Ureter (tissue), 1 donor: ENCODE measurements around the gene MYCN. TPM values are rescaled to one million over a fixed set of nuclear protein-coding genes. Genes with fewer than 3 reads are reported as not detected.
A peak's percentile ranks its signal among the peaks of the same experiment; 100 is the strongest.
"Not testable (repeated sequence)": the region's sequence is repeated elsewhere in the genome, so short reads cannot be mapped to it uniquely, and the experiment has no call there.

Experiments used
- DNase-seq: peaks from one replicate; pipeline ENCODE4 v3.0.0-alpha.2; 2020; ENCODE audit warnings: low spot score
- total RNA-seq: library from RNA; stranded (reverse); gene quantifications from one replicate; pipeline ENCODE4 v1.2.4, GENCODE V29; 2023
- donor health status: DM: yes; HTN: yes; CAD: no.

MYCN gene
- total RNA-seq, 1 donor from 2014 or later: 3.7 TPM

DNA sequence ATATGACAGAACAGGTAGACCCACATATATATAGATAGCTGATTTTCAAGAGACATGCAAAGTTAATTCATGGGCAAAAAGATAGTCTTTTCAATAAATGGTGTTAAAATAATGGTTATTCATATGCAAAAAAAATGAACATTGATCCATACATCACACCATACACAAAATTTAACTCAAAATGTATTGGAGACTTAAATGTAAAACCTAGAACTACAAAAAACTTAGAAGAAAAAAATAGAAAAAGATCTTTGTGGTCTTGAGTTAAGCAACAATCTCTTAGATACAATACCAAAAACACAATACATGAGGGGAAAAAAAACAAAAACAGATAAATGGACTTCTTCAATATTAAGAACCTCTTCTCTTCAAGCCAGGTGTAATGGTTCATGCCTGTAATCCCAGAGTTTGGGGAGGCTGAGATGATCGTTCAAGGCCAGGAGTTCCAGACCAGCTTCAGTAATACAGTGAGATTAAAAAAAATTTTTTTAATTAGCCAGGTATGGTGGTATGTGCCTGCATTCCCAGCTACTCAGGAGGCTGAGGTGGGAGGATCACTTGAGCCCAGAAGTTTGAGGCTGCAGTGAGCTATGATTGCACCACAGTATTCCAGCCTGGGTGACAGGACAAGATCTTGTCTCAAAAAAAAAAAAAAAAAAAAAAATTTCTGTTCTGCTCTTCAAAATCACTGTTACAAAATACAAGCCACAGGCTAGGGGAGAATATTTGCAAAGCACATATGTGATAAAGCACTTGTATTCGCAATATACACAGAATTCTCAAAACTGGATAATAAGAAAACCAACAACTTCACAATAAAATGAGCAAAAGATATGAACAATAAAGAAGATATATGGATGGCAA is 32.7 kb upstream of the MYCN start:
- no peak for DNase-seq

DNA sequence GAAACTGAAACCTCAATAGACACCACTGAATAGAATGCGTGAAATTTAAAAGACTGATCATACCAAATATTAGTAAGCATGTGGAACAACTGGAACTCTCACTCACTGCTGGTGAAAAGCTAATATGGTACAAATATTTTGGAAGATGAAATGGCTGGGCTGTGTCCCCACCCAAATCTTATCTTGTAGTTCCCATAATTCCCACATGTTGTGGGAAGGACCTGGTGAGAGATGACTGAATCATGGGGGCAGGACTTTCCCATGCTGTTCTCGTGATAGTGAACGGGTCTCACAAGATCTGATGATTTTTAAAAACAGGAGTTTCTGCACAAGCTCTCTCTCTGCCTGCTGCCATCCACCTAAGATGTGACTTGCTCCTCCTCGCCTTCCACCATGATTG is 32.0 kb upstream of the MYCN start:
- no peak for DNase-seq

DNA sequence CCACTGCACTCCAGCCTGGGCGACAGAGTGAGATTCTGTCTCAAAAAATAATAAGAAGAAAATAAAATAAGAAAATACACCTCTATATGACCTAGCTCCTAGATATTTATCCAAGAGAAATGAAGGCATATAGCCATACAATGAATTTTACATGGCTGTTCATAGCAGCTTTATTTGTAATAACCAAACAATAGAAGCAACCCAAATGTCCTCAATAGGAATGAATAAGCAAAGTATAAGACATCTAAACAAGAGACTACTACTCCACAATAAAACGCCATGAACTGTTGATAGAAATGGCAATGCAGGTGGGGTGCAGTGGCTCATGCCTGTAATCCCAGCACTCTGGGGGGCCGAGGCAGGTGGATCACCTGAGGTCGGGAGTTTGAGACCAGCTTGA is 31.2 kb upstream of the MYCN start:
- no peak for DNase-seq

DNA sequence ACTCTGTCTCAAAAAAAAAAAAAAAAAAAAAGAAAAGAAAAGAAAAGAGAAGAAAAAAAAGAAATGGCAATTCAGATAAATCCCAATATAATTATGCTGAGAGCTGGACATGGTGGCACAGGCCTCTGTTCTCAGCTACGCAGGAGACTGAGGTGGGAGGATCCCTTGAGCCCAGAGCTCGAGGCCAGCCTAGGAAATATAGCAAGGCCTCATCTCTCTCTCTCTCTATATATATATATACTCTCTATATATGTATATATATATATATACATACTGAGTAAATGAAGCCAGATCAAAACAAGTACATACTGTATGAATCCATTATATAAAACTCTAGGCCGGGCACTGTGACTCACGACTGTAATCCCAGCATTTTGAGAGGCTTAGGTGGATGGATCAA is 30.6 kb upstream of the MYCN start:
- no peak for DNase-seq

DNA sequence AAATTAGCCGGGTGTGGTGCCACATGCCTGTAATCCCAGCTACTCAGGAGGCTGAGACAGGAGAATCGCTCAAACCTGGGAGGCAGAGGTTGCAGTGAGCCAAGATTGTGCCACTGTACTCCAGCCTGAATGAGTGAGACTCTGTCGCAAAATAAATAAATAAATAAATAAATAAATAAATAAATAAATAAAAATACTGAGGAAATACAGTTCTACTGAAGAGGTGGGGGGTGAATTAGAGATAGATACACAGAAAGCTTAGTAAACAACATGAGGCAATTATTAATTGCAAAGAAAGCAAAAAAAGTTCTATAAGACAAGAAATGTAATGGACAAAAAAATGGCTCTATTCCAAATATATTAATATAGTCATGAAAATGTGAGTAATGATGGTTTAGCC is 29.1 kb upstream of the MYCN start:
- DNase-seq: not testable (repeated sequence)

DNA sequence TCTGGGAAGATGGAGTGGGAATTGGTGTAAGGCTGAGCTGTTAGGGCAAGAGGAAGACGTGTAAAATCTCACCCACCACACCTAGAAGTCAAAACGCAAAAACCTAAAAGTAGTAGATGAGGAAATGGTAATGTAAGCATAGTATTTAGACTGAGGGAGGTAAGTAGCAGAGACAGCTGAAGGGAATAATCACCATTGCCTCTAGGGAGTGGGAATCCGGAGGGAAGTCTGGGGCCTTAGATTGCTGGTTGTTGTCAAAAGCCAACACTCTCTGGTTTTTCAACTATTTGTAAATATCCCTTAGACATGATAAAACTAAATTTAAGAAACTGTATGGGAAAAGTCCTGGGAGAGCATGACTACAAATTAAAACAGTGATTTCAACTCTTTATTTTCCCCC is 28.7 kb upstream of the MYCN start:
- no peak for DNase-seq

DNA sequence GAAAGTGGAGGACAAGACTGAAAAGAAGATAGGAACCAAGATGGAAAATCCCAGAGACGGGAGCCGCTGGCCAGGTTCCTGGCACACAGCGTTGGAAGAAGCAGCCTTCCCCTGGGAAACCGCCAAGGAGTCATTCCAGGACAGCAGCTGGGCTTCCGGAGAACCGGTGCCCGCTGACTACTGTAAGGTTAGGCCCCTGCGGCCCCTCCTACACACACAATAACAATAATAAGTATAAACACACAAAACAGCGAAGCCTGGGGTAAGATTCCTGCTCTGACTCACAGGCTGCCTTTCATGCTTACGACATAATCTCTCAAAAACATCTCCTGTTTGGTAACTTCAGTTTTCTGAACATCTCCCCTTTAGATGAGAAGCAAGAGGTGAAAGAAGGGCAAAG is 28.1 kb upstream of the MYCN start:
- peak; percentile 65 for DNase-seq

DNA sequence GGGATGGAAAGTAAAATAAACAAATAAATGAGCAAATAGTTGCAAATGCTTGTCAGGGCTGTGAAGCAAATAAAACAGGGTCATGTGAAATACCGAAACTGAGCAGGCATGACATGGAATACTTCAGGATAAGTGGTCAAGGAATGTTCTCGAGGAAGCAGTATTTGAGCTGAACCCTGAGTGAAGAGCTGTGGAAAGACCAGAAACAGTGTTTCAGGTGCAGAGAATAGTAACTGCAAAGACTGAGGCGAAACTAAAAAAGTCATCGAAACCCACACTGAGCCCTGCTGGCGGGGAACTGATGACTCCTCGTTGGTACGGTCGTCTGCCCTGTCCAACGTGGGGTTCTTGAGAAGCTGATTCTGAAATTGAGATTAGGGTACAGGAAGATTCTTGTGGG is 27.2 kb upstream of the MYCN start:
- no peak for DNase-seq

DNA sequence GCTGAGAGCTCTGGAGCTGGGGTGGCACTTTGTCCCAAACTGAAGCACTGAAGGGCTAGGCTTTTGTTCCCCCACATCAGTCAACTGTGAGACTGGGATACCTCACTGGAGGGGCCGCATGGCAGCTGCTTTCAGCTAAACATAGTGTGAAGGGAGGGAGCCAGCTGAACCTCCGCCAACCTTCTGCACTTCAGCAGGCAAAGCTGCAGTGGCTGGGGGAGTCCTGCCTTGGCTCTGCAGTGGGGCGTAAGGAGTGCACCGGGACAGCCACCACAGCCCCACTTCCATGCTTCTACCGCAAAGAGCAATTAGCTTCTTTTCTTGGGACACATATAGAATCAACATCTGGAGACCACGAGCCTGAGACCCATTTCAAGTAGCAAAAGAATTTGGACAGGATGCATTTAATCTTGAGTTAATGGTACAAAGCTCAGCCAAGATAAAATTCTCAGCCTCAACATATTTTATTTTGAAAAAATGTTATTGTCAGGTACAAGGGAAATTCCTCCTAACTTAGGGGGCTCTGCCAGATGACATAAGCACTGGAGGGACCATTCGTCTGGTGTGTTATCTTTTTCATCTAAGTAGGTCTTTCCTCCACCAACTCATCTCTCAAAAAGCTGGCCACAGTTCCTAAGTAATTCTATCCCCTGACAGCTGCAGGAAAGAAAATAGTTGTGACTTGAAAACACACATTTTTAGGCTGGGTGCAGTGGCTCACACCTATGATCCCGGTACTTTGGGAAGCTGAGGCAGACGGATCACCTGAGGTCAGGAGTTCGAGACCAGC is 25.6 kb upstream of the MYCN start:
- no peak for DNase-seq

DNA sequence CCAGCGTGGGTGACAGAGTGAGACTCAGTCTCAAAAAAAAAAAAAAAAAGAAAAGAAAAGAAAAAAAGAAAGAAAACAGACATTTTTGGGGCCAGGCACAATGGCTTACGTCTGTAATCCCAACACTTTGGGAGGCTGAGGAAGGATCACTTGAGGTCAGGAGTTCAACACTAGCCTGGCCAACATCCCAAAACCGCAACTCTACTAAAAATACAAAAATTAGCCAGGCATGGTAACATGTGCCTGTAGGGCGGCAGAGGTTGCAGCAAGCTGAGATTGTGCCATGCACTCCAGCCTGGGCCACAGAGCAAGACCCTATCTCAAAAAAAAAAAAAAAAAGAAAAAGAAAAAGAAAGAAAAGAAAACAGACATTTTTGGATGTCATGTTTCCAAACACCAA is 24.8 kb upstream of the MYCN start:
- DNase-seq: not testable (repeated sequence)

DNA sequence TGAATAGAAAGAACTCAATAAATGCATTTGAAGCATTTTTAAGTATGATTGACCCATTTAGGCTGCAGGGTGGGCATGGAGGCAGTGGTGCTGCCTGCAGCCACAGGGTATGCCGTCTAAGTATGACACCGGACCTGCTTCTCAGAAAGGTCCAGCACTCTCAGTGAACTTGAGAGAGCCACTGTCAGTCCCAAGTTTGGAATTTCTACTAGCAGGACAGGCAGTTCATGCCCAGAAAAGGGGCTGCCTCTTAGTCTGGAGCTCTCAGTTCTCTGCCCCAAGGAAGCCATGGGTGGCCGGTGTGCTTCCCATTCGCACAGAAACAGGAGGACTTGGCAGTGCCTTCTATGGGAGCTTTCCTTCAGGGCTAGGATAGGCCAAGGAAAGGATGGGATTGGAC is 24.0 kb upstream of the MYCN start:
- no peak for DNase-seq

DNA sequence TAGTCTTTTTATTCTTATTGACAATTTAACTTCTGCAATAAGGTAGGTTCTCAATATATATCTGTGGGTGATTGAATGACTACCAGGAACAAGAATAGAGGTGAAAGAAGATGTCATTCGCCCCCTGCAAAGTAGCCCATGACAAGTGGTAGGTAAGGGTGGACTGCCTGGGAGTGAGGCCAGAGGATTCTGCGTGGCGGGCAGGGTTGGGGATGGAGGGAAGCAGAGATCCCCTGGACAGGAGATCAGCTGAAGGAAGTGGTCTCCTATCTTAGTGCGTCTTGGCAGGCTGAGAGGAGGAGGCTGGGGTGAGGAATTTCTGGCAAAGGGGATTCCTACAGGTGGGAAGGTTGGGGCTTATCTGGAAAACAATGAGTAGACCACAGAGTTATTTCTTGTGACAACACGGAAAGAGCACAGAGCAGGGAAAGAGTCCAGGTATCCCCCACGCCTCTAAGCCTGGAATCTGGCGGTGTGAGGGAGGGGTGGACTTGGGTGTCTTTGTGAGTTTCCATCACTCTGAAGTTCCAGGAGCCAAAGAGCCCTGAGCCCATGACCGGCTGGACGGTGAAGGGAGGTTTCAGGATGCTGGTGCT is 21.5 kb upstream of the MYCN start:
- DNase-seq: no peak

DNA sequence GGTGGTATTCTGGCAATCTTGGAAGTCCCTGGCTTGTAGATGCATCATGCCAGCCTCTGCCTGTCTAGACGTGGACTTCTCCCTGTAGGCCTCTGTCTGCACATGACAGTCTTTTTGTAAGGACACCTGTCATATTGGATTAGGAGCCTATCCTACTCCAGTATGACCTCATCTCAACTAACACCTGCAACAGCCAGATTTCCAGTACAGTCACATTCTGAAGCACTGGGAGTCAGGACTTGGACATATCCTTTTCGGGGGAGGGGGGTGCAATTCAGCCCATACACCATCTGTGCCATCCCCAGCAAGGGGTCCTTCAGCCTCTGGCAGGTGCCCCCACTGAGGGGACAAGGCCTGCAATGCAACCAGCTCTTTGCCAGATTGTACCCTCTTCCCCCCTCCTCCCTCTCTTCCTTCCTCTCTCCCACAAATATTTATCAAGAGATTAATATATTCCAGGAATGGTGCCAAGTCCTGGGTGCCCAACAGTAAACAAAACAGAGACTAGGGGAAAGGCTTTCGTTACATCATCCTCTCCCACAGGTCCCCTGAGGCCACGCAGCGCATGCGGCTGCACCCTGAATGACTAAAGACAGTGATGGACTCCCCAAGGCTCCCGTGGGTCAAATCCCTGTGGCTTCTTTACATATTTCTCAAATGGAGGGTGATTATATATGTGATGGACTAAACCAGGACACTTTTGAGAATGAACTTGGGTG is 20.5 kb upstream of the MYCN start:
- DNase-seq: no peak

DNA sequence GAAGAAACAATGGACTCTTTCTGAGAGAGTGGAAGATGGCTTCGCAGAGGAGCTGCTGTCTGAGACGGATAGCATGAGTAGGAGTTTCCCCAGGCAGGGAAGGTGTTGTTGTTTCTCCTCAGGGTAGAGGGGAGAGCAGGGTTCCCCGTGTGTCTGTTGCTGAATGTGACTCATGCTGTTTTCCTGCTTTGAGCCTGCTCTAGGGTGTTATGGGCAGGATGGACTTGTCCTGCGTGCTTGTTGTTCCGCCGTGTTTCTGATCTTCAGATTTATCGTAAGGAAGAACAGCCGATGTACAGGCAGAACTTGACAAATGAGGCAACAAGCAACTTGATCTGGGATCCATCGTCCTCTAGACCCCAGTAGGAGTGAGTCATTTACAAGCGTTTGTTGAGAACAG is 19.7 kb upstream of the MYCN start:
- no peak for DNase-seq

DNA sequence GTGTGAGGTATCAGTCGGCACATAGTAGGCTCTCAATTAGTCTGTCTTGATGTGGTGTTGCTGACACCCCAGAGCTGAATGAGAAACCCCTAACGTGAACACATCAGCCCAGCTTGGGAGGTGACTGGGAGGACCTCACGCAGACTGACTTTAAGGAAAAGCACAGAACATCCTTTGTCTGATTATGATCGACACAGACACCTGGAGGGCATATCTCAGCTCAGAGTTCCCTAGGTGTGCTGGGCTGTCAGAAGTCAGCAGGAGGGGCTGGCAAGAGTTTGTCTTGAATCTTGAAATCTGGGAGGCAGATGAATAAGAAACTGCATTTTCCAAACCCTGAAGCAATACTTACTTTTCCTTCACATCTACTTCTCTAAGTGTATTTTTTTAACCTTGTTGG is 16.8 kb upstream of the MYCN start:
- no peak for DNase-seq

DNA sequence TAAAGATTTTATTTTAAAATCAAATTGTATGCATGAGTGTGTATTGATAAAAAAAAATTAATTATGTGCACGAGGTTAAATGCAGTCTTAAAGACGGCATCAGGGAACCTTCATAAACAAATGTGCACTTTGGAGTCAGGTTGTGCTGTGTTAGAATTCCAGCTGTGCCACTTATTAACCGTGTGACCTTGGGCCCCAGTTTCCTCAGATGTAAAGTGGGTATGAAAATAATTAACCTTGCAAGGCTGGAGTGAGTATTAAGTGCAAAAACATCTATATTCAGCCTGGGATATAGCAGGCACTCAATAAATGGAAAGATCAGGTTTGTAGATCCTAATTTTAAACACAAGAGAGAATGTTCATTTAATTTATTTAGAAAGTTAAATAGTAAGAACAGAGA is 14.5 kb upstream of the MYCN start:
- no peak for DNase-seq

DNA sequence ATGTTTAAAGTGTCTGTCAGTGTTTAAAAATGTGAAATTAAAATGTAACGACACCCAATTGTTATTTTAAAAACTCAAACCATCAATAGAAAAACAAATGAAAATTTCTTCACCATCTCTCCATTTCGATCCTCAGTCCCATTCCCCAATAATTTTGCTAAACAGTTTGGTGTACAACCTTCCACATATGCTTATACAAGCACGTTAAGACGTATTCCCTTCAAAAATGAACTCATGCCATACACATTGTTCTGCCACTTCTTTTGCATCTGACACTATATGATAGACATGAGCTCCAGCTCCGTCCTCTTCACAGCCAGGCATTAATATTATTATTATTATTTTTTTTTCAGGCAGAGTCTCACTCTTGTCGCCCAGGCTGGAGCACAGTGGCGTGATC is 14.1 kb upstream of the MYCN start:
- DNase-seq: no peak

DNA sequence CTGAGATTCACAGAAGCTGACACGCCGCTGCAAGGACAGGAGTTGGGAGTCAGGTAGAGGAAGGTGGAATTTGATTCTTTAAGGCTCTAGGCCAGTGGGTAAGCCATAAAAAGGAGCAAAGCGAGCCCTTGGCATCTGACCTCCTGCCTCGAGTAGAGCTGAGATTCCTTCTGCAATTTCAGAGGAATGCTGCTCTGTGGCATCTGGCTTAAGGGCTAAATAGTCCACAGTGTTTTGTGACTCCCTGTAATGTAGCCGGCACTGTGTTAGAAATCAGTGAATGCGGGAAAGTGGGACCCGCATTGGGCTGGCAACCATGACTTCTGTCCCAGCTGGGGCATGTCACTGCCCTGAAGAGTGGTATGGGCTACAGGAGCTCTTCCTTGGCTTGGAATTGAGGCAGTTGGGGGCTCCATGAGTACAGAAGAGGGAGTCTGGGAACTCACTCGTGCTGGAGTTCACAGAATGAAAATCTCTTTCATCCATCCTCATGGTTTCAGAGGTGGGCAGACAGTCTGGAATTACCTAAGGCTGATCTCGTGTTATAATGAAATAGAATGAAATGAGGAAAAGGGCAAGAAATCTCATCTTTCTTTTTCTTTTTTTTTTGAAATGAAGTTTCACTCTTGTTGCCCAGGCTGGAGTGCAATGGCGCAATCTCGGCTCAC is 12.7 kb upstream of the MYCN start:
- no peak for DNase-seq

DNA sequence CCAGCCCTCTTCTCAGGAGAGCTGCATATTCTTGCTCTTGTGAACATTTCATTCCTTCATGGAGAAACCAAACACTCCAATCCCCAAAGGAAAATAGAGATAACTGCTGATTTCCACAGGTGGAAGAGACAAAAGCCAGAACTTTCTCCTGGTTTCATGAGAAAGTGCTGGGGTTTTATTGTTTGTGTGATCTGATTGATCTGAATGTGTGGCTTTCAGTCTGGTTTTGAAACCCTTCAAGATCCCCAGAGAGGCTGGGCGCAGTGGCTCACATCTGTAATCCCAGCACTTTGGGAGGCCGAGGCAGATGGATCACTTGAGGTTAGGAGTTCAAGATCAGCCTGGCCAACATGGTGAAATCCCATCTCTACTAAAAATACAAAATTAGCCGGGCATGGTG is 11.3 kb upstream of the MYCN start:
- DNase-seq: not testable (repeated sequence)

DNA sequence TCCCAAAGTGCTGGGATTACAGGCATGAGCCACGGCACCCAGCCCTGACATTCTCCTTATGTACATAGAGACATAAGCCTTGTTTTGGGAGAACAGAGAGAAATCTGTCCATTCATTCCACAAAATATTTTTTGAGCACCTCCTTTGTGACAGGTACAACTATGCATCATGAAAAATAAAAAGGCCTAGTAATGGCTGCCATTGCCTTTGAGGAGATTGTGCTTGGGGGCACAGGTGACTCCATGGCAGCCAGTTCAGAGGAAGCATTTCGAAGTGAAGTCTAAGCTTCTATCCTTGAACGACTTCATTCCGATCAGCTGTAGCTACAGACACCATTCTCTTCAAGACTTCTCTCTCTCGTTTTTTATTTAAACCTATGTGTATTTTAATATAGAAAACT is 10.5 kb upstream of the MYCN start:
- DNase-seq: no peak

DNA sequence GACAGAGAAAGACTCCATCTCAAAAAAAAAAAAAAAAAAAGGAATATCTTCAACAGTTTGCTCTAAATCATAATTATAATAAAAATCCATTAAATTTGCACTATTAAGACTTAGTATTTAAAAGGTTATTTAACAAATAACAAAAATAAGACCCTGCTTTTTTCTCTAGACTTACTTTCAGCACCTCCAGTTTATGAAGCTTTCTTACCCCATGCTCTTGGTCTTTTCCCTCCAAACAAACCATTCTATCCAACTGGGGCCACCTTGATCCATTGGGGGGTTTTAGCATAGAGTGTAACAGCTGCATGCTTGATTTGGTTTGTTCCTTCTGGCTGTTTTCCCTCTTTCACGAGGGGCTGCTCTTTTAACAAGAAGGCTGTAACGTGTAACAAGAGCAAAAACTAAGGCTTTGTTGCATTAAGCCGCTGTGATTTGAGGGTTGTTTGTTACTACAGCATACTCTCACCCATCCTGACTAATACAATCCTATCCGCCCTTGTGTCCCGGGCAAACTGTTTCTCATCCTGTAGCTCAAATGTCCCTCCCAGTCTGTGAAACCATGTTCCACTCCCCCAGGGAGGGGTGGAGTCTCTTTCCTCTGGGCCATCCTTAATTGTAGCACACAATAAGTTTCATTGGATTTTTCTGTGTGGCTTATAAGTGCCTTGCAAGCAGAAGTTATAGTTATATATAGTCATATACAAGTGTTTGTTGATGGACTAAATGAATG is 9.6 kb upstream of the MYCN start:
- no peak for DNase-seq
